ENCODE data around the gene NEDD4L.
"Not testable (repeated sequence)": the region's sequence is repeated elsewhere in the genome, so short reads cannot be mapped to it uniquely, and the experiment has no call there.

Gene NEDD4L

DNA sequence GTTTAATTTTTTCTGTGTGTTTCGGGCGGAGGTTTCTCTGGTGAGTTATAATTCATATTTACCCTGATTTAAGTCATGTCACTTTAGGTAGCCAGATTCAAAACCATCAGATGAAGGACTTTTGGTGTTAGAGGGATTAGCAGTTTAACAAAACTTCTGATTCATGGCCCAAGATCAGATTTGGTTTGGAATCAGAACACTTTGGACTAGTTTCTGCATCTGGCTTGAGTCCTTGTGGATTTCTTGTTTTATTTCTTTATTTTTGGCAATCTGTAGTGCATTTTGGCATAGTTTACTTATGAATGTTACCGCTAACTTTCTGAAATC lies 3.5 kb downstream of the NEDD4L start:
- TF ChIP-seq, protein P1, sequence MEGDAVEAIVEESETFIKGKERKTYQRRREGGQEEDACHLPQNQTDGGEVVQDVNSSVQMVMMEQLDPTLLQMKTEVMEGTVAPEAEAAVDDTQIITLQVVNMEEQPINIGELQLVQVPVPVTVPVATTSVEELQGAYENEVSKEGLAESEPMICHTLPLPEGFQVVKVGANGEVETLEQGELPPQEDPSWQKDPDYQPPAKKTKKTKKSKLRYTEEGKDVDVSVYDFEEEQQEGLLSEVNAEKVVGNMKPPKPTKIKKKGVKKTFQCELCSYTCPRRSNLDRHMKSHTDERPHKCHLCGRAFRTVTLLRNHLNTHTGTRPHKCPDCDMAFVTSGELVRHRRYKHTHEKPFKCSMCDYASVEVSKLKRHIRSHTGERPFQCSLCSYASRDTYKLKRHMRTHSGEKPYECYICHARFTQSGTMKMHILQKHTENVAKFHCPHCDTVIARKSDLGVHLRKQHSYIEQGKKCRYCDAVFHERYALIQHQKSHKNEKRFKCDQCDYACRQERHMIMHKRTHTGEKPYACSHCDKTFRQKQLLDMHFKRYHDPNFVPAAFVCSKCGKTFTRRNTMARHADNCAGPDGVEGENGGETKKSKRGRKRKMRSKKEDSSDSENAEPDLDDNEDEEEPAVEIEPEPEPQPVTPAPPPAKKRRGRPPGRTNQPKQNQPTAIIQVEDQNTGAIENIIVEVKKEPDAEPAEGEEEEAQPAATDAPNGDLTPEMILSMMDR (IDR thresholded peaks at IDR 0.05; ENCODE audit: control extremely low read depth, extremely low read depth, low read depth, missing control alignments), result no peak
- POLR2A ChIA-PET, result no interaction called here
- CTCF ChIA-PET, result interaction anchor here (1.1 to 4.8 kb wide), 2 partner anchors 74 to 134 kb away, joined by 4 to 19 read pairs; no protein-coding TSS in a partner anchor
- DNase-seq (ENCODE audit: extremely low spot score), result no peak

DNA sequence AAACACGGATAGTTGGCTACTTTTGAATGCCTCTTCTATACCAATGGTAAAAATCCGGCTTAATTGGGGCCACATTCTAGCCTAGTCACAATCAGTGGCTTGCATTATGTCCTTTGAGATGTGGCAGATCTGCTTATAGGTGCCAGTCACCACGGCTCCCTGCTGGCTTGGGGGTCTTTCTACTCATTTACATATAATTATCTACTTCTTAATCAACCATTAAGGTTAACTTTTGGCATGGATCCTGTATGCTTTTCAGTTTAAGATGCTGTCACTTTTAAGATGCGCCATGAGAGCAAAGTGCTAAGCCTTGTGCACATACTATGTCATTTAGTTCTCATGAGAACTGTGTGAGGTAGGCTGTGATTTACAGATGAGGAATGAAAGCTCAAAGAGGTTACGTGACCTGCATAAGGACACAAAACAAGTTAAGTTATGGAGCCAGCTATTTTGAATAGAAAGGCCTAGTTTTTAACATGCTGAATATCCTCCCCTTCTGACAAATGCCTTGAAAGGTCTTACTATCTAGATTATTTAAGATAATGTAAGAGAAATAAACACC lies 4.1 kb downstream of the NEDD4L start:
- TF ChIP-seq, protein P1 (IDR thresholded peaks at IDR 0.05; ENCODE audit: control extremely low read depth, extremely low read depth, low read depth, missing control alignments), result no peak
- ChIA-PET CTCF (interaction anchor here (1.1 to 4.8 kb wide), 3 partner anchors 58 to 133 kb away, joined by 3 to 19 read pairs (median 4); no protein-coding TSS in a partner anchor), POLR2A (no interaction called here)
- no peak for DNase-seq (ENCODE audit: extremely low spot score)

DNA sequence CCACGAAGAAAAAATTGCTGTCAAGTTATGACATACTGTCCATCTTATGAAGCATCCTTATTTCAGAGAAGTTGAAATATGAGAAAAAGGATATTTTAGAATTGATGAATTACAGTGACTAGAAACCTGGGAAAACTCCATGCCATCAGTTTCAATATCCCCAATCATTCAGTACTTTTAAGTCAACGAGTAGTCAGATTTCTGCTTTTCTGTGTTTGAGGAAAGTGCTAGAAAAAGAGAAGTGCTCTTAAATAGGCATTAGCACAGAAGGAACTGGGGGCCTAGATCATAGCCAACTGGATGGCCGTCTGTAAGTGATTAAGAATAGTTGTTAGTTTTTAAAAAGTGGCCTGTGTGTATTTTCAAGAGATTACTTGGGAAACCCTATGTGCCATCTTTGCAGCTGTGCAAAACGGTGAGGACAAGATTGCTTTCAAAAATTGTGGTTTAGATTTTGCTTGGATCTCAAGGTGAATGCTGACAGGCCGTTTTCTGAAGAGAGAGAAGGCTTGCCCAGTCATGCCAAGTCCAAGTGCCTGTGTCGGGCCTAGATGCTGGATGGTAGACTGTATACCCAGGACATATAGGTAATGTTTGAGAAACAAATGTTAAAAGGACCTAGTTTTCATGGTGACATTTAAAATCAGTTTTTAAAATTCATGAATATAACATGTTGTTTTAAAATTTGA lies 5.1 kb downstream of the NEDD4L start:
- no peak for DNase-seq (ENCODE audit: extremely low spot score)
- POLR2A ChIA-PET, result no interaction called here
- CTCF ChIA-PET, result interaction anchor here (1.1 to 4.8 kb wide), 3 partner anchors 57 to 87 kb away, joined by 3 to 19 read pairs (median 4); no protein-coding TSS in a partner anchor
- TF ChIP-seq, protein P1 (IDR thresholded peaks at IDR 0.05; ENCODE audit: control extremely low read depth, extremely low read depth, low read depth, missing control alignments), result no peak

DNA sequence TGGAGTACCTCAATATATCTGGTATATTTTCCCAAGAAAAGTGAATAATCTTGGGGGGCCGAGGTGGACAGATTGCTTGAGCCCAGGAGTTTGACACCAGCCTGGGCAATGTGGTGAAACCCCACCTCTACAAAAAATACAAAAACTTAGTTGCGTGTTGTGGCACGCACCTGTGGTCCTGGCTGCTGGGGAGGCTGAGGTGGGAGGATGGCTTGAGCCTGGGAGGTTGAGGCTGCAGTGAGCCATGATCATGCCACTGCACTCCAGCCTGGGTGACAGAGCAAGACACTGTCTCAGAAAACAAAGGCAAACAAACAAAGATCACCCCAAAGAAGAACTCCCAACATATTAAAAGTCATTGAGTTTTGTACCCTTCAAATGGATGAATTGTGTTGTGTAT lies 6.9 kb downstream of the NEDD4L start:
- POLR2A ChIA-PET; DNase-seq (ENCODE audit: extremely low spot score): not testable (repeated sequence)
- CTCF ChIA-PET, result interaction anchor here (1.4 to 2.7 kb wide), 5 partner anchors 11 to 85 kb away, joined by 4 to 18 read pairs (median 6); no protein-coding TSS in a partner anchor

DNA sequence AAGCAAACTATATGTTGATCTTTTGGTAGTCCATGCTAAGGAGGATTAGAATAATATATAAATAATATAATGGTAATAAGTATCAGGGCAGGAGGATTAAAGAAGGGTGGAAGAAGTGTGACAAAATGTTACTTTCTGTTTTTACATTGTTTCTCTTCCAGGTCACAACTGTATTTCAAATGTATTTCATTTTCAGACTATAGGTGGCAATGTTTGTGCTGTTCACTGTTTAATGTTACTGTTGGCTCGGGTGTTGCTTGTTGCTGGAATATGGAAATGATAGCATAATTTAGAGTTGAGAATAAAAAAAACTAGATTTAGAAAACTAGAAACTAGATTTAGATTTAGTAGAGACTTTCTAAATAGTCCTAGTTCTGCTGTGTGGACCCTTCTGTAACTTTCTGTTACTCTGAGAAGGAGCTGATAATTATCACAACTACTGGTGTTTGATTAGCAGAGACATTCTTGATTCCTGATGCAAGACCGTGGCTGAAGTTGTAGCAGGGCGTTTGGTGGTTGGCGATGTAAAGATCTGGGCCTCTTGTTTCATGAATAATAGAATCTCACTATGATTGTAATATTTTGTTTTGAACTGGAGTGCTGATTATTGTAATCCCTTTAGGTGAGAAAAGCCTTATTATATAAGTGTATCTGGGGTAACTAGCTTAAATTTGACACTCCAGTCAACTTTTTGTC lies 7.9 kb downstream of the NEDD4L start:
- peak; percentile 46 for DNase-seq (ENCODE audit: extremely low spot score)
- POLR2A ChIA-PET, result no interaction called here
- TF ChIP-seq, protein P1 (IDR thresholded peaks at IDR 0.05; ENCODE audit: control extremely low read depth, extremely low read depth, low read depth, missing control alignments), result peak; percentile 40
- CTCF ChIA-PET, result interaction anchor here (0.9 to 2.7 kb wide), 8 partner anchors 8 to 74 kb away, joined by 3 to 18 read pairs (median 5); partner anchors contain the start of gene NEDD4L

DNA sequence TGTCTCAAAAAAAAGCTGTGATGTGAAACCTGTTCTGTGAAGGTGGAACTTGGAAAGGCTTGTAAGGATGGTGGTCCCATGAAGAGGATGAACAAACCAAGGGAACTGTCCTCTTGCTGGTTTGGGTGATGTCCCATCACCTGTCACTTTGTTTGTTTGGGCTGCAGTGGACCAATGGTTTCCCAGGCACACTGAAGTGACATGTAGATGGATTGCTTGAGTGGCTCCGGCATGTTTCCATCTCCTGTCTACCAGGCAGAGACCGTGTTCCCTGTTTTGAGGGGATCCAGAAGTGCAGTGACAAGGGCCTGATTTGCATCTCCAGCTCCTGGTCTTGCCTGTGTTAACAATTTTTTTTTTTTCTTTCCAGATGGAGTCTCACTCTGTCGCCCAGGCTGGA lies 8.9 kb downstream of the NEDD4L start:
- TF ChIP-seq, protein P1 (IDR thresholded peaks at IDR 0.05; ENCODE audit: control extremely low read depth, extremely low read depth, low read depth, missing control alignments), result no peak
- no peak for DNase-seq (ENCODE audit: extremely low spot score)
- POLR2A ChIA-PET, result no interaction called here
- CTCF ChIA-PET, result interaction anchor here (0.9 to 2.7 kb wide), 6 partner anchors 9 to 73 kb away, joined by 3 to 18 read pairs (median 4); partner anchors contain the start of gene NEDD4L
